HepG2 (cell line): Measurements from ENCODE around the gene OR10H2. TPM values are rescaled to one million over a fixed set of nuclear protein-coding genes. Genes with fewer than 3 reads are reported as not detected.

Experiments used
- ATAC-seq: fragments of 200-7000 bp; cut with Tn5 transposase; 3 replicates; pipeline ENCODE4 v1.9.1; 2020; ENCODE audit warnings: mild to moderate bottlenecking, moderate library complexity
- BruUV-seq: library from RNA; stranded (reverse); fragments of 400-500 nt; replicated peaks from 2 replicates; lab custom pipeline; 2021; lab: Mats Ljungman, UMichigan
- CTCF ChIA-PET: fragments of 300-600 bp; formaldehyde crosslinking; extraction: SDS; loops from one replicate; lab custom pipeline; 2021; ENCODE audit warnings: low total read pairs, inconsistent platforms, low intra/inter-chr PET ratio; lab: Yijun Ruan, JAX
- POLR2A ChIA-PET: fragments of 350-600 bp; sonication (Branson Sonifier 250); formaldehyde crosslinking; loops from one replicate; lab custom pipeline; 2020; ENCODE audit warnings: antibody characterized with exemption, inconsistent platforms; lab: Yijun Ruan, JAX
- DNase-seq: peaks from one replicate; pipeline ENCODE4 v3.0.0-alpha.2; 2015; ENCODE audit warnings: low spot score
- FAIRE-seq: peaks from 3 replicates; lab custom pipeline; 2011; peaks lifted over from hg19 to GRCh38; lab: Jason Lieb, UNC
- H2AFZ ChIP-seq: one replicate; pipeline ENCODE4 v1.6.1; 2011; ENCODE audit warnings: low read length, inconsistent platforms
- H3K27ac ChIP-seq: fragments of 300-600 bp; 3 replicates; pipeline ENCODE4 v1.8.0; 2011; ENCODE audit warnings: mixed run types, mild to moderate bottlenecking, mixed read lengths, low read length, inconsistent platforms; ENCODE audit not compliant: insufficient read depth; ENCODE audit errors: extremely low read length
- H3K27me3 ChIP-seq, 2 experiments: fragments of 200-600 bp in 1 of 2; 2 replicates in 1 of 2; 3 replicates in 1 of 2; pipeline versions ENCODE4 v1.6.0 to v1.8.0; 2011; ENCODE audit warnings: low read length in 2 of 2, mild to moderate bottlenecking in 2 of 2, moderate library complexity in 2 of 2, inconsistent platforms in 1 of 2; ENCODE audit not compliant: insufficient read depth in 2 of 2, control insufficient read depth in 1 of 2
- H3K36me3 ChIP-seq, 2 experiments: fragments of 200-600 bp in 1 of 2; replicated peaks in 1 of 2; 2 replicates in 1 of 2; 3 replicates in 1 of 2; pipeline versions ENCODE4 v1.5.1 to v1.8.0; 2011; ENCODE audit warnings: low read length in 2 of 2, inconsistent platforms in 1 of 2; ENCODE audit not compliant: insufficient read depth in 2 of 2, control insufficient read depth in 1 of 2
- H3K4me1 ChIP-seq: 2 replicates; pipeline ENCODE4 v1.5.1; 2012; ENCODE audit warnings: low read length, inconsistent platforms; ENCODE audit not compliant: insufficient read depth
- H3K4me2 ChIP-seq: 2 replicates; pipeline ENCODE4 v1.6.0; 2011; ENCODE audit warnings: low read depth, low read length, inconsistent platforms
- H3K4me3 ChIP-seq, 3 experiments: fragments of 200-600 bp in 1 of 3; sonication (generic), shearing (Covaris generic) in 1 of 3; replicated peaks in 1 of 3; 2 replicates each; pipeline ENCODE4 v1.5.1; 2011 to 2016; ENCODE audit warnings: low read length in 3 of 3, inconsistent platforms in 2 of 3, low read depth in 2 of 3, mild to moderate bottlenecking in 2 of 3, control low read depth in 1 of 3, mixed read lengths in 1 of 3; ENCODE audit not compliant: insufficient read depth in 1 of 3
- H3K79me2 ChIP-seq: one replicate; pipeline ENCODE4 v1.6.1; 2011; ENCODE audit warnings: low read length, inconsistent platforms; ENCODE audit not compliant: insufficient read depth
- H3K9ac ChIP-seq: 2 replicates; pipeline ENCODE4 v1.6.0; 2011; ENCODE audit warnings: mild to moderate bottlenecking, low read depth, low read length, inconsistent platforms; ENCODE audit not compliant: insufficient read depth
- H3K9me3 ChIP-seq: 2 replicates; pipeline ENCODE4 v1.5.1; 2012; ENCODE audit warnings: mild to moderate bottlenecking, low read length
- H4K20me1 ChIP-seq: 2 replicates; pipeline ENCODE4 v1.6.0; 2011; ENCODE audit warnings: inconsistent platforms, mild to moderate bottlenecking, low read length, moderate library complexity; ENCODE audit not compliant: insufficient read depth
- EP300 ChIP-seq, 3 experiments: sonication (generic) in 1 of 3; formaldehyde crosslinking in 1 of 3; IDR thresholded peaks; 2 replicates each; pipeline versions ENCODE4 v1.5.1 to v1.6.1; 2011 to 2020; ENCODE audit warnings: low read depth in 2 of 3, low read length in 2 of 3, borderline replicate concordance in 1 of 3, improper control_type of control experiment in 1 of 3, mild to moderate bottlenecking in 1 of 3, missing genetic modification reagents in 1 of 3, moderate library complexity in 1 of 3
- FOSL2 ChIP-seq: sonication (generic); formaldehyde crosslinking; IDR thresholded peaks from 2 replicates; pipeline ENCODE4 v1.4.0; 2020; ENCODE audit warnings: missing genetic modification reagents
- FOXM1 ChIP-seq: sonication (generic); formaldehyde crosslinking; IDR thresholded peaks from 2 replicates; pipeline ENCODE4 v1.5.0; 2020; ENCODE audit warnings: missing genetic modification reagents
- HDAC6 ChIP-seq: fragments of 200-600 bp; sonication (generic); IDR thresholded peaks from 2 replicates; pipeline ENCODE4 v1.7.0; 2017; ENCODE audit warnings: mild to moderate bottlenecking, antibody characterized with exemption, low read length, low read depth
- HNRNPL ChIP-seq: fragments of 200-400 bp; formaldehyde crosslinking; IDR thresholded peaks from 2 replicates; pipeline ENCODE4 v1.6.1; 2017; ENCODE audit warnings: mild to moderate bottlenecking, low read depth, low read length
- ISX ChIP-seq: sonication (generic); formaldehyde crosslinking; conservative IDR thresholded peaks from 2 replicates; pipeline ENCODE4 v1.5.0; 2020; ENCODE audit warnings: missing genetic modification reagents
- KDM4B ChIP-seq: sonication (generic); formaldehyde crosslinking; IDR thresholded peaks from 2 replicates; pipeline ENCODE4 v1.4.0; 2020; ENCODE audit warnings: missing genetic modification reagents
- NR2C2 ChIP-seq: sonication (generic); formaldehyde crosslinking; IDR thresholded peaks from 2 replicates; pipeline ENCODE4 v1.4.0; 2020; ENCODE audit warnings: missing genetic modification reagents, mild to moderate bottlenecking, moderate library complexity, borderline replicate concordance
- RAD21 ChIP-seq: fragments of 450-650 bp; formaldehyde crosslinking; IDR thresholded peaks from 2 replicates; pipeline ENCODE4 v1.5.0; 2020; ENCODE audit warnings: mild to moderate bottlenecking
- SETDB1 ChIP-seq: sonication (generic); formaldehyde crosslinking; IDR thresholded peaks from 2 replicates; pipeline ENCODE4 v1.5.1; 2020; ENCODE audit warnings: missing genetic modification reagents, mild to moderate bottlenecking, borderline replicate concordance
- TP53 ChIP-seq: sonication (generic); formaldehyde crosslinking; conservative IDR thresholded peaks from 2 replicates; pipeline ENCODE4 v1.4.0; 2020; ENCODE audit warnings: missing genetic modification reagents
- ZNF232 ChIP-seq: sonication (generic); formaldehyde crosslinking; IDR thresholded peaks from 2 replicates; pipeline ENCODE4 v1.4.0; 2020; ENCODE audit warnings: missing genetic modification reagents, borderline replicate concordance
- ZNF484 ChIP-seq: sonication (generic); formaldehyde crosslinking; IDR thresholded peaks from 2 replicates; pipeline ENCODE4 v1.5.1; 2020; ENCODE audit warnings: mild to moderate bottlenecking, low read depth, missing genetic modification reagents, borderline replicate concordance
- ZNF607 ChIP-seq: sonication (generic); formaldehyde crosslinking; IDR thresholded peaks from 2 replicates; pipeline ENCODE4 v1.5.1; 2020; ENCODE audit warnings: missing genetic modification reagents, mild to moderate bottlenecking, borderline replicate concordance
- ZNF616 ChIP-seq: sonication (generic); formaldehyde crosslinking; IDR thresholded peaks from 2 replicates; pipeline ENCODE4 v1.5.0; 2020; ENCODE audit warnings: low read depth, mild to moderate bottlenecking, missing genetic modification reagents
- ZNF776 ChIP-seq: sonication (generic); formaldehyde crosslinking; IDR thresholded peaks from 2 replicates; pipeline ENCODE4 v1.4.0; 2020; ENCODE audit warnings: mild to moderate bottlenecking, missing genetic modification reagents
- ZNF879 ChIP-seq: sonication (generic); formaldehyde crosslinking; IDR thresholded peaks from 2 replicates; pipeline ENCODE4 v1.8.1; 2023; ENCODE audit warnings: missing genetic modification reagents
- WGBS: methylation state at CpG from one replicate; pipeline ENCODE4 v1.1.6; 2017; ENCODE audit warnings: low lambda C conversion rate; 5-methylcytosine and 5-hydroxymethylcytosine counted together
- in situ Hi-C: cut with HindIII; loops from 2 replicates; pipeline ENCODE4 v1.10.0; 2017; ENCODE audit warnings: low pct_unique_long_range_greater_than_20kb; ENCODE audit not compliant: extremely low pct_ligation_motif_present
- intact Hi-C: fragments of 100-400 bp; cut with micrococcal nuclease; formaldehyde crosslinking; loops from one replicate; pipeline ENCODE4 v1.10.0; 2022; ENCODE audit not compliant: unreplicated experiment
- polyA plus RNA-seq, 8 experiments: library from polyadenylated mRNA; depleted of rRNA in 3 of 8; stranded (reverse) in 7 of 8; unstranded in 1 of 8; fragments of >200 nt; fragmentation: Illumina TruSeq in 4 of 8; extraction: Trizol in 4 of 8; gene quantifications; 2 replicates each; pipeline versions ENCODE4 v1.2.1 to v1.2.3, GENCODE V29; 2011 to 2016; ENCODE audit warnings: low read depth in 4 of 8, missing spikeins in 1 of 8, mixed read lengths in 1 of 8; ENCODE audit not compliant: insufficient read depth in 1 of 8
- total RNA-seq, 5 experiments: library from RNA; depleted of rRNA; stranded (reverse); fragments of >200 nt; fragmentation: Illumina TruSeq; extraction: Trizol; gene quantifications; 2 replicates each; pipeline ENCODE4 v1.2.3, GENCODE V29; 2016; ENCODE audit warnings: low read depth in 1 of 5
- TF ChIP-seq, protein P1 (sequence below): sonication (generic); formaldehyde crosslinking; IDR thresholded peaks from 2 replicates; pipeline ENCODE4 v1.5.0; 2020; ENCODE audit warnings: missing genetic modification reagents
- TF ChIP-seq, protein P2 (sequence below): sonication (generic); formaldehyde crosslinking; conservative IDR thresholded peaks from 2 replicates; pipeline ENCODE4 v1.8.1; 2023; ENCODE audit warnings: missing genetic modification reagents
- TF ChIP-seq, protein P3 (sequence below): sonication (generic); formaldehyde crosslinking; IDR thresholded peaks from 2 replicates; pipeline ENCODE4 v1.4.0; 2020; ENCODE audit warnings: missing genetic modification reagents

Gene OR10H2
- total and polyA plus RNA-seq, 2 of the 13 experiments (the other 11 are each of a cell fraction or from before 2014, with no cell fraction given): not detected

DNA sequence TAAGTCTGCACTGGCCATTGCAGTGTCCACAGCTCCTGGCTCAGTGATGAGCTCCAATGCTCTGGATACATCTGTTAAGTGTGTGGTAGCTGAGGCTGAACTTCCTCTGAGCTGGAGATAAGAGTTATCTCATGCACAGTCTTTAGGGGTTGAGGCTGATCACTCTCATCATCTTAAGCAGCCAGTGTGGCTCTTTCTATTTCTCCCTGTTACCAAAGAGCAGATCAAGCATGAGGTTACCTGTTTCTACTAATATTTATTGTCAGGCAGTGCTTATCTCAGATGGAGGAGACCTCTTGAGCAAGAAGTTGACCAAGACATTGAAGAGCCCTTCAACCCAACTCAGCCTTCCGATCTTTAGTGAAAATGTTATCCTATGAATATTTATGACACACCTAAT lies 6.6 kb upstream of the OR10H2 start (continued):
- TF ChIP-seq ZNF607 (CRISPR knock-in tag): no peak
- no peak for TF ChIP-seq HDAC6
- TF ChIP-seq ZNF879: no peak
- TF ChIP-seq, protein P1, sequence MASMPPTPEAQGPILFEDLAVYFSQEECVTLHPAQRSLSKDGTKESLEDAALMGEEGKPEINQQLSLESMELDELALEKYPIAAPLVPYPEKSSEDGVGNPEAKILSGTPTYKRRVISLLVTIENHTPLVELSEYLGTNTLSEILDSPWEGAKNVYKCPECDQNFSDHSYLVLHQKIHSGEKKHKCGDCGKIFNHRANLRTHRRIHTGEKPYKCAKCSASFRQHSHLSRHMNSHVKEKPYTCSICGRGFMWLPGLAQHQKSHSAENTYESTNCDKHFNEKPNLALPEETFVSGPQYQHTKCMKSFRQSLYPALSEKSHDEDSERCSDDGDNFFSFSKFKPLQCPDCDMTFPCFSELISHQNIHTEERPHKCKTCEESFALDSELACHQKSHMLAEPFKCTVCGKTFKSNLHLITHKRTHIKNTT: no peak
- no peak for TF ChIP-seq ZNF776
- TF ChIP-seq, protein P2, sequence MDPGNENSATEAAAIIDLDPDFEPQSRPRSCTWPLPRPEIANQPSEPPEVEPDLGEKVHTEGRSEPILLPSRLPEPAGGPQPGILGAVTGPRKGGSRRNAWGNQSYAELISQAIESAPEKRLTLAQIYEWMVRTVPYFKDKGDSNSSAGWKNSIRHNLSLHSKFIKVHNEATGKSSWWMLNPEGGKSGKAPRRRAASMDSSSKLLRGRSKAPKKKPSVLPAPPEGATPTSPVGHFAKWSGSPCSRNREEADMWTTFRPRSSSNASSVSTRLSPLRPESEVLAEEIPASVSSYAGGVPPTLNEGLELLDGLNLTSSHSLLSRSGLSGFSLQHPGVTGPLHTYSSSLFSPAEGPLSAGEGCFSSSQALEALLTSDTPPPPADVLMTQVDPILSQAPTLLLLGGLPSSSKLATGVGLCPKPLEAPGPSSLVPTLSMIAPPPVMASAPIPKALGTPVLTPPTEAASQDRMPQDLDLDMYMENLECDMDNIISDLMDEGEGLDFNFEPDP: no peak
- no peak for TF ChIP-seq EP300 (IDR thresholded peaks at IDR 0.05; ENCODE audit: low read depth in 2 of 2, low read length in 2 of 2)
- no peak for TF ChIP-seq EP300 (CRISPR knock-in tag; IDR thresholded peaks at IDR 0.05; ENCODE audit: borderline replicate concordance)
- no peak for TF ChIP-seq ZNF484 (CRISPR knock-in tag)
- no peak for TF ChIP-seq ZNF232

DNA sequence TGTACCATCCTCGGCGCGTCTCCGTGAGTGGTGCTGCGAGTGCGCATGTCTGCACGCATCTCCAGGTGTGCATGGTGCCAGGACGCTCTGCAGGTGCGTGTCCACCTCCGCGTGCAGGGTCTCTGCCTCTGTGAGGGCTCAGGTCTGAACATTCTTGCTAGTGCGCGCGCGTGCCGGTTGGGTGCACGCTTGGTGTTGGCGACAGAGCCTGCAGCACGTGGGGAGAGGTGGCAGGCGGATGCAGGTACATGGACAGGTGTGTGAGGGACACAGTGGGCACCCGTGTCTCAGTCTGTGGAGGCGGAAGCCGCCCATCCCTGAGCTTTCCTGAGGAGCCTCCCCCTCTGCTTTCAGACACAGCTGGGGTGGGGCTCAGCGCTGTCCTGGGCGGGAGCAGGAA lies 4.9 kb upstream of the OR10H2 start:
- ChIA-PET CTCF (no interaction called here), POLR2A (no interaction called here)
- WGBS: 57% methylated on average over 17 of the region's 25 CpGs
- no peak overlapping the region for H3K4me2 ChIP-seq
- no peaks in the 10 kb centered on the region for H3K27me3 ChIP-seq
- in situ Hi-C loops: no loop called here
- no peak overlapping the region for H3K4me3 ChIP-seq
- TF ChIP-seq, protein P3, sequence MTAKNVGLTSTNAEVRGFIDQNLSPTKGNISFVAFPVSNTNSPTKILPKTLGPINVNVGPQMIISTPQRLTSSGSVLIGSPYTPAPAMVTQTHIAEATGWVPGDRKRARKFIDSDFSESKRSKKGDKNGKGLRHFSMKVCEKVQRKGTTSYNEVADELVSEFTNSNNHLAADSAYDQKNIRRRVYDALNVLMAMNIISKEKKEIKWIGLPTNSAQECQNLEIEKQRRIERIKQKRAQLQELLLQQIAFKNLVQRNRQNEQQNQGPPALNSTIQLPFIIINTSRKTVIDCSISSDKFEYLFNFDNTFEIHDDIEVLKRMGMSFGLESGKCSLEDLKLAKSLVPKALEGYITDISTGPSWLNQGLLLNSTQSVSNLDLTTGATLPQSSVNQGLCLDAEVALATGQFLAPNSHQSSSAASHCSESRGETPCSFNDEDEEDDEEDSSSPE (CRISPR knock-in tag): no peak
- TF ChIP-seq FOSL2 (CRISPR knock-in tag) (no peak), KDM4B (no peak), SETDB1 (no peak), FOXM1 (CRISPR knock-in tag) (no peak), RAD21 (CRISPR knock-in tag) (no peak), NR2C2 (no peak), TP53 (CRISPR knock-in tag) (no peak), ISX (no peak), ZNF616 (CRISPR knock-in tag) (no peak), HNRNPL (no peak)
- H3K4me1 ChIP-seq: no peaks in the 10 kb centered on the region
- no peaks in the 10 kb centered on the region for H4K20me1 ChIP-seq
- H3K36me3 ChIP-seq: no peaks in the 10 kb centered on the region
- no peaks in the 10 kb centered on the region for H3K9me3 ChIP-seq
- no peak overlapping the region for H2AFZ ChIP-seq
- H3K27ac ChIP-seq: no peak overlapping the region
- FAIRE-seq: no peak
- no peaks in the 10 kb centered on the region for H3K79me2 ChIP-seq
- intact Hi-C loops: no loop called here
- no peak overlapping the region for H3K9ac ChIP-seq
- ATAC-seq: no peak
- no peak for DNase-seq
- no TSS peak for BruUV-seq
